Neural cell (in vitro differentiated cells): ENCODE data around the gene RPA4. TPM values are rescaled to one million over a fixed set of nuclear protein-coding genes. Genes with fewer than 3 reads are reported as not detected.

Experiments
- H2AFZ ChIP-seq: fragments of 200-600, 300-800 bp; sonication (generic), shearing (Covaris generic); 2 replicates; pipeline ENCODE4 v1.6.0; 2014; ENCODE audit warnings: low read depth, mild to moderate bottlenecking, antibody characterized with exemption, low read length, moderate library complexity
- H3F3A ChIP-seq: fragments of 200-600 bp; shearing (Covaris generic); 2 replicates; pipeline ENCODE4 v1.6.1; 2016; ENCODE audit warnings: mild to moderate bottlenecking, moderate library complexity, mixed read lengths, antibody characterized with exemption, low read length; ENCODE audit not compliant: insufficient read depth, poor library complexity, severe bottlenecking
- H3K27ac ChIP-seq: fragments of 200-600, 300-800 bp; sonication (generic), shearing (Covaris generic); 2 replicates; pipeline ENCODE4 v1.5.1; 2014; ENCODE audit warnings: mild to moderate bottlenecking, low read length, moderate library complexity
- H3K27me3 ChIP-seq: fragments of 300-800, 200-600 bp; sonication (generic), shearing (Covaris generic); 2 replicates; pipeline ENCODE4 v1.6.0; 2014; ENCODE audit warnings: mild to moderate bottlenecking, low read depth, low read length, moderate library complexity; ENCODE audit not compliant: insufficient read depth
- H3K36me3 ChIP-seq: fragments of 300-800, 200-600 bp; sonication (generic), shearing (Covaris generic); 2 replicates; pipeline ENCODE4 v1.5.1; 2014; ENCODE audit warnings: mild to moderate bottlenecking, antibody characterized with exemption, low read length, moderate library complexity; ENCODE audit not compliant: insufficient read depth
- H3K4me2 ChIP-seq: fragments of 300-800, 200-600 bp; sonication (generic), shearing (Covaris generic); 2 replicates; pipeline ENCODE4 v1.6.0; 2014; ENCODE audit warnings: mild to moderate bottlenecking, low read length
- H3K4me3 ChIP-seq: fragments of 300-800, 200-600 bp; sonication (generic), shearing (Covaris generic); 2 replicates; pipeline ENCODE4 v1.5.1; 2014; ENCODE audit warnings: mild to moderate bottlenecking, low read length, moderate library complexity
- H3K79me2 ChIP-seq: fragments of 200-600 bp; shearing (Covaris generic); replicated peaks from 2 replicates; pipeline ENCODE4 v1.6.0; 2014; ENCODE audit warnings: mild to moderate bottlenecking, low read length, moderate library complexity; ENCODE audit not compliant: insufficient read depth
- H3K9ac ChIP-seq: fragments of 300-800, 200-600 bp; sonication (generic), shearing (Covaris generic); 2 replicates; pipeline ENCODE4 v1.6.1; 2016; ENCODE audit warnings: mild to moderate bottlenecking, low read length, mixed read lengths
- H3K9me2 ChIP-seq: fragments of 200-600 bp; shearing (Covaris generic); 2 replicates; pipeline ENCODE4 v1.6.1; 2016; ENCODE audit warnings: mild to moderate bottlenecking, low read length, mixed read lengths; ENCODE audit not compliant: insufficient read depth
- H3K9me3 ChIP-seq: fragments of 200-600, 300-800 bp; sonication (generic), shearing (Covaris generic); 2 replicates; pipeline ENCODE4 v1.6.1; 2016; ENCODE audit warnings: mild to moderate bottlenecking, mixed run types, low read length, moderate library complexity, mixed read lengths
- H4K20me1 ChIP-seq: fragments of 200-600 bp; shearing (Covaris generic); 2 replicates; pipeline ENCODE4 v1.6.1; 2016; ENCODE audit warnings: mild to moderate bottlenecking, mixed run types; ENCODE audit not compliant: insufficient read depth
- CTCF ChIP-seq: fragments of 450-650 bp; IDR thresholded peaks from 2 replicates; pipeline ENCODE4 v1.5.1; 2014; ENCODE audit warnings: antibody characterized with exemption, mild to moderate bottlenecking, moderate library complexity; ENCODE audit not compliant: poor library complexity, severe bottlenecking
- EP300 ChIP-seq: fragments of 450-650 bp; conservative IDR thresholded peaks from 2 replicates; pipeline ENCODE4 v1.6.1; 2014; ENCODE audit warnings: antibody characterized with exemption, mild to moderate bottlenecking, moderate library complexity; ENCODE audit not compliant: poor library complexity, severe bottlenecking
- EZH2 ChIP-seq: fragments of 200-600, 300-800 bp; shearing (Covaris generic), sonication (generic); IDR thresholded peaks from 2 replicates; pipeline ENCODE4 v1.6.1; 2014; ENCODE audit warnings: antibody characterized with exemption, low read length, borderline replicate concordance, mild to moderate bottlenecking; ENCODE audit not compliant: insufficient read depth, poor library complexity, severe bottlenecking
- MXI1 ChIP-seq: fragments of 450-650 bp; conservative IDR thresholded peaks from 2 replicates; pipeline ENCODE4 v1.6.1; 2014; ENCODE audit warnings: antibody characterized with exemption, mild to moderate bottlenecking; ENCODE audit not compliant: poor library complexity, severe bottlenecking
- POLR2AphosphoS5 ChIP-seq: IDR thresholded peaks from 2 replicates; pipeline ENCODE4 v1.6.1; 2012
- RAD21 ChIP-seq: fragments of 450-650 bp; conservative IDR thresholded peaks from 2 replicates; pipeline ENCODE4 v1.6.1; 2014; ENCODE audit warnings: antibody characterized with exemption, mild to moderate bottlenecking, moderate library complexity
- REST ChIP-seq: IDR thresholded peaks from 2 replicates; pipeline ENCODE4 v1.6.1; 2012; ENCODE audit warnings: borderline replicate concordance
- SMC3 ChIP-seq: fragments of 450-650 bp; conservative IDR thresholded peaks from 2 replicates; pipeline ENCODE4 v1.6.1; 2014; ENCODE audit warnings: antibody characterized with exemption, mild to moderate bottlenecking, moderate library complexity; ENCODE audit not compliant: poor library complexity
- TAF1 ChIP-seq: IDR thresholded peaks from 2 replicates; pipeline ENCODE4 v1.6.1; 2012; ENCODE audit warnings: low read depth
- polyA plus RNA-seq: library from polyadenylated mRNA; depleted of rRNA; stranded (reverse); fragments of >200 nt; gene quantifications from 2 replicates; pipeline ENCODE4 v1.2.3, GENCODE V29; 2014

RPA4 gene
- polyA plus RNA-seq, 1 donor from 2014 or later, result not detected

GRCh38 chrX:96835660-96836289 is 47.9 kb upstream of the RPA4 start:
- Histone ChIP-seq H3K79me2 (no peaks in the 10 kb centered on the region), H3K36me3 (no peaks in the 10 kb centered on the region), H2AFZ (no peak overlapping the region), H3F3A (no peaks in the 10 kb centered on the region), H3K9ac (no peak overlapping the region), H4K20me1 (no peaks in the 10 kb centered on the region), H3K27me3 (no peaks in the 10 kb centered on the region), H3K4me3 (no peak overlapping the region), H3K4me2 (no peak overlapping the region), H3K9me2 (no peaks in the 10 kb centered on the region), H3K9me3 (no peaks in the 10 kb centered on the region), H3K27ac (no peak overlapping the region)
- TF ChIP-seq EZH2 (no peak), CTCF (no peak), TAF1 (no peak), POLR2AphosphoS5 (no peak), REST (no peak), SMC3 (no peak), RAD21 (no peak), MXI1 (no peak), EP300 (no peak)

GRCh38 chrX:96837808-96838207 is 45.9 kb upstream of the RPA4 start:
- Histone ChIP-seq H2AFZ (no peak overlapping the region), H3K79me2 (no peaks in the 10 kb centered on the region), H3K9me3 (no peaks in the 10 kb centered on the region), H3K9me2 (no peaks in the 10 kb centered on the region), H4K20me1 (no peaks in the 10 kb centered on the region), H3K36me3 (no peaks in the 10 kb centered on the region), H3K27ac (no peak overlapping the region), H3K9ac (no peak overlapping the region), H3K27me3 (no peaks in the 10 kb centered on the region), H3K4me3 (no peak overlapping the region), H3K4me2 (no peak overlapping the region), H3F3A (no peaks in the 10 kb centered on the region)
- no peak for TF ChIP-seq MXI1
- no peak for TF ChIP-seq CTCF
- TF ChIP-seq EP300, result no peak
- TF ChIP-seq REST, result no peak
- no peak for TF ChIP-seq RAD21
- TF ChIP-seq POLR2AphosphoS5, result no peak
- no peak for TF ChIP-seq SMC3
- TF ChIP-seq TAF1, result no peak
- no peak for TF ChIP-seq EZH2
